Vagina (tissue), 2 donors: Measurements from ENCODE around the gene ZNF579. TPM values are rescaled to one million over a fixed set of nuclear protein-coding genes. Genes with fewer than 3 reads are reported as not detected.

ENCODE experiments used
- DNase-seq, 2 donors: peaks; one replicate each; pipeline ENCODE4 v3.0.0-alpha.2; 2017; ENCODE audit errors: extremely low spot score in 2 of 2
- H3K27ac ChIP-seq: fragments of 200-600 bp; sonication (generic); one replicate; pipeline ENCODE4 v1.5.1; 2019
- H3K27me3 ChIP-seq: fragments of 200-600 bp; sonication (generic); one replicate; pipeline ENCODE4 v1.5.1; 2019
- H3K36me3 ChIP-seq, 2 donors: fragments of 200-600 bp; sonication (generic); one replicate each; pipeline ENCODE4 v1.5.1; 2017 to 2019
- H3K4me1 ChIP-seq: fragments of 200-600 bp; sonication (generic); one replicate; pipeline ENCODE4 v1.5.1; 2019
- H3K4me3 ChIP-seq, 2 donors: fragments of 200-600 bp; sonication (generic); 1 replicate in 1 of 2; 2 replicates in 1 of 2; pipeline ENCODE4 v1.5.1; 2016 to 2019
- H3K9me3 ChIP-seq: fragments of 200-600 bp; sonication (generic); one replicate; pipeline ENCODE4 v1.5.1; 2019
- CTCF ChIP-seq, 3 experiments: fragments of 450-650 bp in 2 of 3; fragments of 200-600 bp in 1 of 3; sonication (generic) in 1 of 3; IDR thresholded peaks; one replicate each; pipeline ENCODE4 v1.5.1; 2017 to 2019; ENCODE audit warnings: antibody characterized with exemption in 3 of 3, mild to moderate bottlenecking in 2 of 3, moderate library complexity in 2 of 3
- POLR2A ChIP-seq, 2 donors: fragments of 450-650 bp; IDR thresholded peaks; one replicate each; pipeline ENCODE4 v1.6.1; 2017; ENCODE audit warnings: antibody characterized with exemption in 2 of 2, mild to moderate bottlenecking in 2 of 2, moderate library complexity in 2 of 2
- POLR2AphosphoS5 ChIP-seq, 2 donors: sonication (generic); formaldehyde crosslinking; IDR thresholded peaks; one replicate each; pipeline ENCODE4 v1.9.0; 2017; ENCODE audit warnings: antibody characterized with exemption in 2 of 2, mild to moderate bottlenecking in 2 of 2, low read depth in 1 of 2; ENCODE audit not compliant: insufficient read depth in 1 of 2
- intact Hi-C: fragments of 100-400 bp; cut with DNase I; formaldehyde crosslinking; loops from one replicate; pipeline ENCODE4 v1.15.1; 2023
- total RNA-seq: library from RNA; depleted of rRNA; stranded (reverse); fragments of >200 nt; gene quantifications from one replicate; pipeline ENCODE4 v1.2.3, GENCODE V29; 2016

ZNF579 gene
- total RNA-seq, 1 donor from 2014 or later = 3.2 TPM

GRCh38 chr19:55530996-55531395 lies 49.7 kb downstream of the ZNF579 start:
- no peak for DNase-seq
- no peaks in the 10 kb centered on the region for H3K27me3 ChIP-seq
- H3K27ac ChIP-seq = no peak overlapping the region
- H3K4me1 ChIP-seq = peaks cover 6% of the 10 kb centered on the region
- H3K36me3 ChIP-seq = no peaks in the 10 kb centered on the region
- no peak overlapping the region for H3K4me3 ChIP-seq
- TF ChIP-seq CTCF (IDR thresholded peaks at IDR 0.05) = no peak
- TF ChIP-seq POLR2AphosphoS5 (IDR thresholded peaks at IDR 0.05; ENCODE audit: insufficient read depth in 1 of 2, low read depth in 1 of 2) = no peak
- TF ChIP-seq POLR2A (IDR thresholded peaks at IDR 0.05) = no peak
- intact Hi-C loops = no loop called here
- no peaks in the 10 kb centered on the region for H3K9me3 ChIP-seq

GRCh38 chr19:55529636-55530234 lies 50.9 kb downstream of the ZNF579 start:
- intact Hi-C loops = no loop called here
- Histone ChIP-seq H3K36me3 (no peaks in the 10 kb centered on the region), H3K27ac (no peak overlapping the region), H3K4me3 (no peak overlapping the region), H3K9me3 (no peaks in the 10 kb centered on the region), H3K4me1 (peaks cover 6% of the 10 kb centered on the region), H3K27me3 (no peaks in the 10 kb centered on the region)
- DNase-seq = no peak
- TF ChIP-seq POLR2A (IDR thresholded peaks at IDR 0.05) (no peak), CTCF (IDR thresholded peaks at IDR 0.05) (no peak), POLR2AphosphoS5 (IDR thresholded peaks at IDR 0.05; ENCODE audit: insufficient read depth in 1 of 2, low read depth in 1 of 2) (no peak)

- no peak for TF ChIP-seq CTCF (IDR thresholded peaks at IDR 0.05)
- TF ChIP-seq POLR2AphosphoS5 (IDR thresholded peaks at IDR 0.05; ENCODE audit: insufficient read depth in 1 of 2, low read depth in 1 of 2) = no peak
- no peak for TF ChIP-seq POLR2A (IDR thresholded peaks at IDR 0.05)
- Histone ChIP-seq H3K27me3 (no peaks in the 10 kb centered on the region), H3K4me1 (peaks cover 6% of the 10 kb centered on the region), H3K27ac (no peak overlapping the region), H3K9me3 (no peaks in the 10 kb centered on the region), H3K4me3 (no peak overlapping the region), H3K36me3 (no peaks in the 10 kb centered on the region)
- intact Hi-C loops = no loop called here
- no peak for DNase-seq
These were observed 52.4 kb downstream of the ZNF579 start for GRCh38 chr19:55528030-55528803.

GRCh38 chr19:55527197-55528029 lies 53.2 kb downstream of the ZNF579 start:
- intact Hi-C loops = no loop called here
- no peak for DNase-seq
- H3K4me1 ChIP-seq = peaks cover 6% of the 10 kb centered on the region
- no peak for TF ChIP-seq CTCF (IDR thresholded peaks at IDR 0.05)
- no peak for TF ChIP-seq POLR2AphosphoS5 (IDR thresholded peaks at IDR 0.05; ENCODE audit: insufficient read depth in 1 of 2, low read depth in 1 of 2)
- TF ChIP-seq POLR2A (IDR thresholded peaks at IDR 0.05) = no peak
- H3K9me3 ChIP-seq = no peaks in the 10 kb centered on the region
- no peaks in the 10 kb centered on the region for H3K27me3 ChIP-seq
- no peak overlapping the region for H3K27ac ChIP-seq
- no peak overlapping the region for H3K4me3 ChIP-seq
- H3K36me3 ChIP-seq = no peaks in the 10 kb centered on the region

Other genes starting within 250 kb of the ZNF579 start
- 19.2 TPM for gene KMT5C, start 241.0 kb downstream of the ZNF579 start, total RNA-seq
- 5.2 TPM for gene COX6B2, start 226.1 kb downstream of the ZNF579 start, total RNA-seq
- gene GARIN5B, start 217.6 kb downstream of the ZNF579 start, total RNA-seq = not detected
- not detected for gene IL11, start 210.4 kb downstream of the ZNF579 start, total RNA-seq
- gene TMEM190, start 204.0 kb downstream of the ZNF579 start, total RNA-seq = not detected
- 5.9 TPM for gene TMEM238, start 196.6 kb downstream of the ZNF579 start, total RNA-seq
- gene RPL28, start 194.9 kb downstream of the ZNF579 start, total RNA-seq = 1,166 TPM
- gene UBE2S, start 173.1 kb downstream of the ZNF579 start, total RNA-seq = 22.3 TPM
- gene SHISA7, start 137.5 kb downstream of the ZNF579 start, total RNA-seq = 0.25 TPM
- 61.4 TPM for gene ISOC2, start 119.2 kb downstream of the ZNF579 start, total RNA-seq
- not detected for gene C19orf85, start 116.1 kb downstream of the ZNF579 start, total RNA-seq
- gene ZNF628, start 104.2 kb downstream of the ZNF579 start, total RNA-seq = 2.7 TPM
- 14.2 TPM for gene NAT14, start 95.7 kb downstream of the ZNF579 start, total RNA-seq
- 13.5 TPM for gene SSC5D, start 92.4 kb downstream of the ZNF579 start, total RNA-seq
- not detected for gene SBK2, start 43.7 kb downstream of the ZNF579 start, total RNA-seq
- not detected for gene SBK3, start 35.3 kb downstream of the ZNF579 start, total RNA-seq
- gene FIZ1, start 18.7 kb upstream of the ZNF579 start, total RNA-seq = 5.4 TPM
- gene ZNF524, start 19.4 kb upstream of the ZNF579 start, total RNA-seq = 15.5 TPM
- 8.8 TPM for gene ZNF865, start 24.8 kb upstream of the ZNF579 start, total RNA-seq
- 5.2 TPM for gene ZNF784, start 43.7 kb upstream of the ZNF579 start, total RNA-seq
- 30.9 TPM for gene ZNF580, start 60.2 kb upstream of the ZNF579 start, total RNA-seq
- gene ZNF581, start 62.8 kb upstream of the ZNF579 start, total RNA-seq = 15.5 TPM
- 8.3 TPM for gene CCDC106, start 67.4 kb upstream of the ZNF579 start, total RNA-seq
- gene U2AF2, start 74.2 kb upstream of the ZNF579 start, total RNA-seq = 145 TPM
- 43.7 TPM for gene EPN1, start 94.4 kb upstream of the ZNF579 start, total RNA-seq
- gene NLRP9, start 157.6 kb upstream of the ZNF579 start, total RNA-seq = not detected
- not detected for gene RFPL4A, start 178.2 kb upstream of the ZNF579 start, total RNA-seq
- gene RFPL4AL1, start 188.3 kb upstream of the ZNF579 start, total RNA-seq = not detected